Activated CD8-positive, alpha-beta memory T cell treated with anti-CD3 and anti-CD28 coated beads, Interleukin-2, amount 50 U/mL, for 4 hours (primary cell): ENCODE results near the gene ADGRB3.

Experiments used
- DNase-seq: peaks from one replicate; pipeline ENCODE4 v3.0.0-alpha.2; 2020

ADGRB3 gene

DNA sequence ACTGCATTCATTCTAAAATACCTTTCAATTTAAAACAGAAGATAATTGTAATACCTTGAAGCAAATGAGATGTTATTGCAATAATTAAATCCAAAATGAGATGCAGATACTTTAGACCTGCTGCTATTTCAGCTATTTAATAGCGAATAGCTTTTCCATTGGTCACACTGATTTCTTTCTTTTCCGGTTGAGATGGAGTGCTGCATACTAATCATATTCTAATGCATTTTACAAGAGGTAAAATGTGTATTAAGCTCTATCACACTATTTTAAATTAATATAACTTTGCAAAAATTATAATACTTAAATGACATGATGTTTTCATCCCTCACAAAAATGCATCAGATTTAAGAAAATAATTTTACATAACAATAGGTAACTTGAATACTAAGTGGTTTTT is 74.0 kb downstream of the ADGRB3 start:
- no peak for DNase-seq

DNA sequence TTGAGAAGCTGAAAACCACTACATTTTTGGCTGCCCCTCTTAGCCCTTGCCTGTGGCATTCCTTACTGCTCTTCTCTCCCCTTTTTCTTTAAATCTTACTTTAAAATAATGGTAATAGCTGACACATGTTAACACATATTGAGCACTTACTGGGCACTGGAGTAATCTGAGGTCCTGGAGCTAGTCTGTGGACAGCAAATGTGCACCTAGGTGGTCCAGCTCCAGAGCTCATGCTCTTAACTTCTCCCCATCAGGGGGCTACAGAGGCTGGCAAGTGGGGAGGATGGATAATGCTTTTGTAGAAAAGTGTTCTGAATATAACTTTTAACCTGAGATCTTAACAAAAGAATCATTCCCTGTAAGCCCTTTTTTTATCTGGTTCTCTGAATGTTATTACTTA is 74.8 kb downstream of the ADGRB3 start:
- DNase-seq, result no peak

DNA sequence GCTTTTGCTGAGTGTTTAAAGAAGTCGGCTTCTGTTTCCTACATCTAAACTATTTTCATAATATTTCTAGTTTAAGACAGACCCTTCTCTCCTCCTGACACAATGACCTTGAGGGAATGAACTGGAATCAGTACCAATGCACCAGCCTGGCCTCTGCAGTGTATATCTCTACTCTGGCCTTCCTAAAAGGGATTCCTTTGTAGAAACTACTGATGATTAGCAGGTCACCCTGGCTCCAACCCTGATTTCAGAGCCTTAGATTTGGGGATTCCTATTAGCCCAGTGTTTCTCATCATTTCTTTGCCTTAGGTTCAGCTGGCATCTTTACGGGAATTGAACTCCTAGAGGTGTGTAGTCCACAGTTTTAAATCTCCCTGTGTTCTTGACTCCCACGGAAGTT is 75.4 kb downstream of the ADGRB3 start:
- DNase-seq, result no peak

DNA sequence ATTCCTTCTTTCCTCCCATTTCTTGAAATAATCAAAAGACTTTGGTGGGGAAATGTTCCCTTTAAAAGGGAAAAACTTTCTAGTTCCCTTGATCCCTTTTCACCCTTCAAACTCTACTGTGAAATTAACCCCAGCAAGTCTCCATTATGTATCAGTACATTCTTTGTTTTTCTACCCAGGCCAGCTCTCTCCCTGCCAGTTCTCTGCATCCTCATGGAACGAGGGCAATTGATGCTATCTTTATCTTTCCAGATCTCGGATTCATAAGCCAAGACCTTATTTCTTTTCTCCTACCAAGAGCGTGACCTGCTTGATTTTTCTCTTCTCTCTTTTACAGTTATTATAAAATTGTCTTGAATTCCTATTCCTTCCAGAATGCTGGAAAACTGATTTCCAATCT is 75.8 kb downstream of the ADGRB3 start:
- DNase-seq, result no peak

DNA sequence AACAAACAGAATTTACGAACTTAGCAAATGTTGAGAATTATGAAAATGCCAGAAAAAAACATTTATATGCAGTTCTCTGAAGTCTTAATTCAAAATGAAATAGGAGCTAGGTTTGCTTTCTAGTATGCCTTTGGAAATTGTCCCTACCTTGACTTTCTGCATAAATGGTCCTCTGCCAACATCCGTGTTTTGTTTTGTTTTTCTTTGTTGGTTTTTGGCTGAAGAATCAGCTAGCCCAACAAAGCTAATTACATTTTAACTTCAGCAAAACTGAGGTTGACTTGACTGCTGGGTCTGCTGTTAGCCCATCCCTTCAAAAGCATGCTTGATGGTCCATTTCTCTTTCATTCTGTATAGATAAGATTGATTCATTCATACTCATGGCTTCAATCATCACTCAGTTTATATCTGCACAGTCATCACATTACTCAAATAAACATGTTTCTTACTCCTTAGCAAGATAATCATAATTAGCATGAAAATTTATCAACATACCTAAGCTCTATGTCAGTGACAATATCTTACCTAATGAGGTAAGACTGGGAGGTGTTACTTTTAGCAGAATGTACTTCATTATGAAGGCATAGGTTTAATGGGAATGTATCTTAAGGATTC is 76.4 kb downstream of the ADGRB3 start:
- DNase-seq, result no peak

DNA sequence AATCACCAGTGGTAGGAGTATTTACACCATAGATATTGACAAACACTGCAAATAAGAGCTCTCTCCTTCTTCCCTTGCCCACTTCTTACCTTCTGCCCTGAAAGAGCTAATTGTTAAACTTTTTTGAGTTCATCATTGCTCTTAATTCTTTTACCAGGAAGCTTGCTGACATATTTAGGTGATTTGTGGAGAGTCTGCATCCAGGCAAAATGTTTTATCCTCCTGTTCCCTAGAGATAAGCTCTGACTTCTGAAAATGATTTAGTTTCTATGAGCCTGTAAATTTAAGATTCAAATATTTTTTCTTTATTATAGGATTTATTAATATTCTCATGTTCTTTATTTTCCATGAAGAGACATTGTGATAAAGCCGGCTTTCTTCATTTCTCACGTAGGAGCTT is 81.5 kb downstream of the ADGRB3 start:
- no peak for DNase-seq

DNA sequence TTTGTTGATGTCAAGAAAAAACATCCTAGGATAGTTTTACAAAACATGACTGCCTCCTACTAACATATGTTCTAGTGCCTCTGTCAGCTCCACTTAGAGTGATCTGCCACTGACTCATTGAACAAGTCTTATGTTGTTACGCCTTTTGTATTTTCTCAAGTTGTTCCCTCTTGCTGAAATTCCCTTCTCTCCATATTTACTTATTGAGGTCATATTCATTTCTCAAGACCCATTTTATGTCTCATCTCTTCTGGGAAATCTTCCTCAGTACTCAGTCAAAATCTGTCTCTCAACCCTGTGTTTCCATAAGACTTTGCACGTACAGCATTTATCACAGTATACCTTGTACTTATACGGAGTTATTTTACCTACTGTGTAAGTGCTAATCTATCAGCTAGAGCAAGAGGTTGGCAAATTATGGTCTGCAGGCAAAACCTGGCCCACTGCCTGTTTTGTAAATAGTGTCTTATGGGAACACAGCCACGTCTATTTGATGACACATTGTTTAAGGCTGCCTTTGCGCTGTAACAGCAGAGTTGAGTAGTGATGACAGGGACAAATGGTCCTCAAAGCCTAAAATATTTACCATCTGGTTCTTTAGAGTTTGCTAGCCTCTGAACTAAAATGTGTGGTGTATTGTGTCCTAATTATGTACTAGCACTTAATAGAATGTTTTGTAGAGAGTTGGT is 83.4 kb downstream of the ADGRB3 start:
- no peak for DNase-seq

DNA sequence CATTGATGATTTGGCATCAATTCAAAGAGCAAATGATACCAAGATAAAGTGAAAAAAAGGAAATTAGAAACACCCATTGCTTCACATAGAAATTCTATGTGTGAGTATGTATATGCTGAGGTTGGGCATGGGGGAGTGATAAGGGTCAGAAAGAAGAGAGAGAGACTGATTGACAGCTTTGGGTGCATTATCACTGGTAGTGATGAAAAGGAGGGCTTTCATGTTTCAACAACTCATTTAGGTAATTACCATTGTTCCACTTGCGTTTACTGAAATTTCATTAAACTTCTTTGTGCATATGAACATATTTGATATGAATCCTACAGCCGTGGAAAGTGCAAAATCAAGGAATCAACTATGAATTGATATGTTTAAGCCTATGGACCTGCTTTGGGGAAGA is 84.7 kb downstream of the ADGRB3 start:
- no peak for DNase-seq

DNA sequence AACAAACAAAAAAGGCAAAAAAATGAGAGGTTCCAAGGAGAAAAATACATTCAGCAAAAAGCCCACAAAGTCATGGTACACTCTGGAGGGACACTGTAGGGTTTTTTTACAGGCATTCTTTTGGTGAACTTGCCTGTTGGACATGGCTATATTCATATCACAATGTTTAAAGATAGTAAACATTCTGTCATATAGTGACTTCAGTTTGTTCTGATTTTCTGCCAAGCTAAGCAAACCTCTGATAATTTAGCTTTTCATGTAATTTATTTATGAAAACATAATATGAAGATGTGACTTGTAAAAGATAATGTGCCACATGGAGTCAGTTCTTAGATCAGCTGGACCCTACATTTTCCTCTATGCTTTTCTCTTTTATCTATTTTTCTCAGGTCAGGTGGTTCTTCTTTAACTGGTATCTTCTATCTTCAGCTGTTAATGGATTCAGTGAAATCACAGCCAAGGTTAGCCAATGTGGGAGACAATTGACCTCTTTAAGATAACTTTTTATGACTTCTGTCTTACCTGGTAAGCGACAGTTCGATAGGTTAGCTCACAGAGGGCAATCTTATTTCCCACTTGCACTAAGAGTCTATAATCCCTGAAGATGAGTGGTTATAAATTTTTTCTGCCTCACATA is 87.9 kb downstream of the ADGRB3 start:
- no peak for DNase-seq

DNA sequence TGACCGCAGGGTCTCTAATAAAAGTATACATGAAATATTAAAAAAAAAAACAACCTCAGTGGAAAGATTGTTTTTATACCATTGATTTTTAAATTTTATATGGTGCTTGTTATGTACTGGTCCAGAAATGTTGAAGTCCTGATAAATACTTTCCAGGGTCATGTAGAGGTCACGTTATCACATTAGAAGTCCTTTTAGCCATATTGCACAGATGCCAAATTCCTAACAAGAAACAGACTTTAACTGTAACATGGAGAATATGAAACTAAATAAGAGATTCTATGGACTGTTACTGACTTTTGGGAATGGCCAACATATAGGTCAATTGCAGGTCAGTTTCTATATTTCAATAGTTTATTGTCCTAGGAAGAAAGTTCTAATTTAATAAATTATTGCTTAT is 89.0 kb downstream of the ADGRB3 start:
- DNase-seq, result no peak

DNA sequence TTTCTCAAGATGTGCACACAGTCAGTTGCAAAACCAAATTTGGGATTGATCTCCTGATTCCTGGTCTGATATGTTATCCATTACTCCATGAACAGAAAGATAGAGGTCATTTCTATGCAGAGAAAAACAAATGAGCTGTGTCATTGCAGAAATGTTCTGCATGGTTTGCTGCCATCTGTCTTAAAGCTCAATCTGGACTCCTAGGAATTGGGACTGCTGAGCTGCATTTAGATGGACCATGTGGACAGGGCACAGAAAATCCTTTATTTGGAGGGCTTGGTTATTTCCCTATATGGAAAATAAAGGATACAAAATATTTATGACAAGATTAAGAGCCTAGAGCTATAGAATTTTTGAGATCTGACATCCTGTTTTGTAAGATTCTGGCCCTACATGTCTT is 91.3 kb downstream of the ADGRB3 start:
- no peak for DNase-seq

DNA sequence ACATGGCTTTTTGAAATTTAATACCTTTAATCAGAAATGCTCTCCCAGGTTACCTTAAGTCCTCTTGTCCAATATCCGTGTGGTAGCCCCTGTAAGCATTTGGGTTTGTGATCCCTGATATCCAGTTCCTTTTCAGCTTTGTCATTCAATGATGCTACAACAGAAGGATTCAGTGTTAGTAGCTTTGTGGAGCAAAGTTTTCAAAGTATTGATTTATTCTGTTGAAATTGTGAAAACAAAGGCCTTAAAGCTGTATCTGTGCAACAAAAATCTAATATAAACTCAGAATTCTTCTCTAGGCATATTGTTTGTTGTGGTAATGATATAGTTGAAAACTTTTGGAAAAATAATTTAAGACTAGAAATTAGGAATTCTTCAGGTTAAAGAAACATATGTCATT is 91.9 kb downstream of the ADGRB3 start:
- no peak for DNase-seq

DNA sequence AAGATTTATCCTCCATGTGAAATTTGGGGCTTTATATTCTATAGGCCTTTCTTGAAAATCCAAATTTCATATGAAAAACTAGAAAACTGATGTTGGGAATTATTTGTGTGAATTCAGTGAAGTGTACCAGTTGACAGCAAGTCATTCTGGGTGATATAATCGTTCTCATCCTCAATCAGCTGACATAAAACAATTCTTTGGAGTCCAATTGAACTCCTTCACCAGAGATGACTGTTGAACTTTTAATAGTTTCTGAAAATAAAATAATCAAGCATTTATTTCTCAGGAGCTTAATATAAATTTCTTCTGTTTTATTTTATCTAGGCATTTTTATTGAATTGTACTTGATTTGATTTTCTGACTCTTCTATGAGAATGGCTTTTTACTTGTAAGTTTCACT is 92.6 kb downstream of the ADGRB3 start:
- DNase-seq, result no peak

DNA sequence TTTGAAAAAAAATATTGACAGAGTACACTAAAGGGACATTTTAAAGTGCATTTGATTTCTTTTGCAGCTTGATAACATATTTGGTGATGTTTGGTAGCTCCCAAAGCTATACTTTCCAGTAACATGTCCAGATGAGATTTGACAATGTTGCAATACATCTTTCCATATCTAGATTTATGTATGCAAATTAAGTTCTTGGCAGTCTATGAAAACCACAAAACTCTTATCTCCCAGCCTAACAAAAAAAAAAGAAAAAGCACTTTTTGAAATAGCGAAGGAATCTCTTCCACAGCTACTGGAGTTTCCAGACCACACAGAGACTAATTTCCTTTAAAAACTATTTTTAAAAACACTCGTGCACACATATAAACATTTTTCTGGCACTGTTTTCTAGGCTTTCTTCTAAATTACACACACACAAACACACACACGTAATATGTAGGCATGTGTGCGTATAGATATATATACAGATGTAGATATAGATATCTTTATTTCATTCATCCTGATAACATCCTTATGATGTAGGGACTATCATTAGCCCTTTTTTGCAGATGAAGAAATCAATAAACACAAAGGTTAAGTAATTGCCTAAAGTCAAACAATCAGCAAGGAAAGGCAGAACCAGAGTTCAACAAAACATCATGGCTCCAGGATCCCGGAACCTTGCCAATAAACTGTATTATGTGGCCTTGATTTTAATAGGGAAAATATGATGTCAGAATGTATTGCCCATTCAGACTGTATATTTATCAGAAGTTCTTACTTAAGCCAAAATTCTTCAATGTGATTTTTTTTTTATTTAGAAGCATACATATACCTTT is 93.3 kb downstream of the ADGRB3 start:
- DNase-seq, result no peak

DNA sequence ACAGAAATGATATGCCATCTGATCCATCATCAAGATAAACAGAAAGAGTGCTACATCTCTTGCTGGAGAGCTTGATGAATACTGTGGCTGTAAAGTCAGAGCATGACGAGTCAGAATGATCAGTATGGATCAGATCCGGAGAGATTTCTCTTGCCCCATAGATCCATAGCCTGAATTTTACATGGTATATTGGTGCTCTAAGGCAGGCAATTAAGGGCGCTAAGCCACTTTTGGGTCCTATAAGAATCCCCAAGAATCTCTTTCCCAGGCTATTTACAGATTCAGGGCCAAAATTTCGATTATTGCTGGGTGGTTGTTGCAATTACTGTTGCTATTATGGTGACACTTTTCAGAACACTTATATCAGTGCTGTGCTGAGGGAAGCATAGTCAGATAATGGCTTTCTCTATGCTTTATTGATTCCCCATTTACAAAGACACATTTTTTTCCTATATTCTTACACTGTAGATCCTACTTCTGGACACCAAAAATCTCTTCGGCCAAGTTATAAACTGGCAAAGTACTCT is 94.4 kb downstream of the ADGRB3 start:
- no peak for DNase-seq

DNA sequence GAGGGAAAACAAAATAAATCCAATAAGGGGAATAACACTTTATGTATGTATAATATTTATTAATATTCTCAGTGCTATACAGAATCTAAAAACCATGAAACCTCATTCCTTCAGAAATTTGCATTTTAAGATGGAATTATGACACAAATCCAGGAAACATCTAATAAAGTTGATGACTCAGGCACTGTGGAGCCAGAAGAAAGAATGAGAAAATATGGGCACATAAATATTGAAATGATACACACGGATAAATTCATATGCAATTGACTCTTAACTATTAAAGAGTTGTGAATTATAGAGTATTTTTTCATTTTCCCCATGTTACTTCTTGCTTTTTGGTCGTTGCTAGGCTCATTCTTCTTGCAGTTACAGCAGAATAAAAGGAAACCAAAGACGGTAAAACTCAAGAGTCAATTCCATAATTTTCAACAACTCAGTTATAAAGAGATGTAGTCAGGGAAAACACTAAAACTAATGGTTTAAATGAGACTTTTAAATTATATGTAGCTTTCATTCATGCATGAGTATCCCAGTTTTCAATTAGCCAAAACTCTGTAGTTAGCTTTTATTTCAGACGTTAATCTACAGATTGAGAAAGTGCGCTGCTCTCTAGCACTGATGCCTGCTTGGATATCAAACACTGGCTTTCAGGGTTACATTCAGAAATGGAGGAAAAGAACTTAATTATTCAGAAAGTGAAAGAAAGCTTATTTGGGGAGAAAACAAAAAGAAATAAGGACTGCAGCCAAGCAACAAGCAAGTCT is 95.4 kb downstream of the ADGRB3 start:
- no peak for DNase-seq

DNA sequence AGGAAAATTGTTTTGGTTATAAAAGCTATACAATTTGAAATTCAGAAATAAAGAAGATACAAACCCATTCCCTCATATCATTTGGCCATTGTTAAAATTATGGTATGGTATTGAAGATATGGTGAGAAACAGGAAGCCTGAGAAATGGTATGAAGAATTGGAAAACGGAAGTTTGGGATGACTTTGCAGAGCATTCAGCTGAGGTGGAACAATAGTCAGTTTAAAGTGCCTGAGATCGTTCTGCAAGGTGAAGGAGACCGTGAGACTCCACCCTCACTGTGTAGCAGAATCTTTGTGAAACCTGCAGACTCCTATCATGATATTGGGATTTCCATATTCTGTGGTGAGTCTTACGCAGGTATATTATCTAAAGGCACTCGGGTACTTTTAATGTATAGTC is 97.3 kb downstream of the ADGRB3 start:
- no peak for DNase-seq

DNA sequence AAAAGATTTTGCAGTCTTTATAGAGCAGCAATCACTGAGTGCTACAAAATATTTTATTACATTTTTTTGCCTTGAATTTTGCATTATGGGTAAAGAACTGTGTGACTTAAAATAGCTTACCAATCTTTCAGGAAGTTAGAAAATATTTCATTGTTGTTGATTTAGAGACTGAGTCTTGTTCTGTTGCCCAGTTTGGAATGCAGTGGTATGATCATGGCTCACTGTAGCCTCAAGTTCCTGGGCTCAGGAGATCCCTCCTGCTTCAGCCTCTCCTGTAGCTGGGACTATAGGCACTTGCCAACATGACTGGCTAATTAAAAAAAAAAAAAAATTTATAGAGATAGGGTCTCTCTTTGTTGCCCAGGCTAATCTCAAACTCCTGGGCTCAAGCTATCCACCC is 100.8 kb downstream of the ADGRB3 start:
- no peak for DNase-seq

DNA sequence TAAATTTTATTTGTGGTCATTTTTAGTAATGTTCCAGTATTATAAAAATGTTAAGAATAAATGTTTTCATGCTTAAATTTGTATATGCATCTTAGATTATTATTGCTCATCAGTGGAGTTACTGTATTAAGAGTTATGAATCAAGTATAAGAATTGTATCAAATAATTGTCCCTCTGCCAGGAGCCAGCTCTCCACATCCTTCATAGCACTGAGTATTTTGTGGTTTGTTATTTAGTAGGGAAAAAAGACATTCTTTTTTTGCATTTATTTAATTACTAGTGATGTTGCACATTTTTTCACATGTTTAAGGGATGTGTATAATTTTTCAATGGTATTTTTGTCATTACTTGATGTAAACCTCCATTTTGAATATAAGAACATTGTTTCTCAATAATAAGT is 102.0 kb downstream of the ADGRB3 start:
- no peak for DNase-seq

DNA sequence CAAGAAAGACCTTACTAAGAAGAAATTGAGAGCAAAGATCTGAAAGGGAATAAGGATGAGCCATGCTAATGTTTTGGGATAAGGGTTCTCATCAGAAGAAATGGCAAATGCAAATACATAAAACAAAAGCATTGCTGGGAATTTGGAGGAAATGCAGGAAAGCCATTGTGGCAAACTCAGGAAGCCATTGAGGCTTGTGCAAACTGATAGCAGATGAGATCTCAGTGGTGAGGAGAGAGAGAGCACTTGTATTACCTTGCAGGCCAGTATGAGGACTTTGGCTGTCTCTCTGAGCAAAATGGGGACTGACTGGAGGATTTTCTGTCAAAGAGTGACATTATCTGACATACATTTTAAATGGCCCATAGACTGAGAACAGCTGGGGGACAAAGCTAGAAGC is 103.0 kb downstream of the ADGRB3 start:
- no peak for DNase-seq

DNA sequence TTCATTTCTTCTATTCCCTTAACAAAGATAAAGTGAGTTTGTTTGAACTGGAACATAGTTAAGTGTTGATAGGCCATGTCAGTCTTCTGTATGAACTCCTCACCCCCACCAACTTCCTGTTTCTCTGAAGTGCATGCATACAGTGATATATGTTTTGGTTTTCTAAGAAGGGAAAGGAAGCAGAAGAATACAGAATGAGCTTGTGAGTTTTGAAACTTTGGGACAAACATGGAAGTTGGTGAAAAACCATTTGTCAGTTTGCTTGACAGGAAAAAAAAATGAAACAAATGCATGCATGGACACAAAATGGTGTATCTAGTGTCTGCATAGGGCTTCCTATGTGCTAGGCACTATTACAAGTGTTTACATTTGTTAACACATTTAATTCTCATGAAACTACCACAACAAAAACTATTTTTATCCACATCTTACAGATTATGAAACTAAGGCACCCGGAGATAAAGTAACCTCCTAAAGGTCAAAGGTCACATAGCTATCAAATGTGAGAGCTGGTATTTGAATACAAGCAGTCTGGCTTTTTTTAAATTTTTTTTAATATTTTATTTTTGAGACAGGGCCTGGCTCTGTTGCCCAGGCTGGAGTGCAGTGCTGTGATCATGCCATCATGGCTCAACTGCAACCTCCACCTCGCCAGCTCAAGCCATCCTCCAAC is 105.9 kb downstream of the ADGRB3 start:
- no peak for DNase-seq
